Adrenal gland (tissue), 5 donors: ENCODE results near the gene SPRY1.

Experiments used
- POLR2A ChIP-seq, 2 donors: fragments of 450-650 bp; IDR thresholded peaks; one replicate each; pipeline ENCODE4 v1.6.1; 2017; ENCODE audit warnings: antibody characterized with exemption in 2 of 2, mild to moderate bottlenecking in 2 of 2, moderate library complexity in 1 of 2
- TF ChIP-seq, protein P1 (sequence below), 6 experiments: fragments of 450-650 bp in 4 of 6; fragments of 200-600 bp in 2 of 6; sonication (generic) in 1 of 6; IDR thresholded peaks; 1 replicate in 5 of 6; 2 replicates in 1 of 6; pipeline versions ENCODE4 v1.5.1 to v1.8.0; 2016 to 2021; ENCODE audit warnings: antibody characterized with exemption in 6 of 6, mild to moderate bottlenecking in 2 of 6, moderate library complexity in 1 of 6
- donor health status: DM: no; HTN: no; CAD: no.

DNA sequence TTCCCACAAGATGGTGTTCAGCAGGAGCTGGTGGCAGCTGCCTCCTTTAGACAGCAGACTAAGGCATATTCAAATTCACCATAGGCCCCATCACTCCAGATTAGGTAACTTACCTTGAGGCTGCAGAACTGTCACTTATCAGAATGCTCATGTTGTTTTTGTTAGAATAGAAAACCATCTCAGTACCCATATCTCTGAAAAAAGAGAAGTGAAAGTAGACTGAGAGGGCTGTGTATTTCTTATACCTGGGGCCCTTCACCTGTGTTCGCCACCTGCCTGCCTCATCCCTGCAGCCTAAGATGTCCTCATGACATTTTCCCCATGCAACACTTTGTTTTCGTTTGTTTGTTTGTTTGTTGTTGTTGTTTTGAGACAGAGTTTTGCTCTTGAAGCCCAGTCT lies 32.9 kb upstream of the SPRY1 start:
- TF ChIP-seq, protein P1, sequence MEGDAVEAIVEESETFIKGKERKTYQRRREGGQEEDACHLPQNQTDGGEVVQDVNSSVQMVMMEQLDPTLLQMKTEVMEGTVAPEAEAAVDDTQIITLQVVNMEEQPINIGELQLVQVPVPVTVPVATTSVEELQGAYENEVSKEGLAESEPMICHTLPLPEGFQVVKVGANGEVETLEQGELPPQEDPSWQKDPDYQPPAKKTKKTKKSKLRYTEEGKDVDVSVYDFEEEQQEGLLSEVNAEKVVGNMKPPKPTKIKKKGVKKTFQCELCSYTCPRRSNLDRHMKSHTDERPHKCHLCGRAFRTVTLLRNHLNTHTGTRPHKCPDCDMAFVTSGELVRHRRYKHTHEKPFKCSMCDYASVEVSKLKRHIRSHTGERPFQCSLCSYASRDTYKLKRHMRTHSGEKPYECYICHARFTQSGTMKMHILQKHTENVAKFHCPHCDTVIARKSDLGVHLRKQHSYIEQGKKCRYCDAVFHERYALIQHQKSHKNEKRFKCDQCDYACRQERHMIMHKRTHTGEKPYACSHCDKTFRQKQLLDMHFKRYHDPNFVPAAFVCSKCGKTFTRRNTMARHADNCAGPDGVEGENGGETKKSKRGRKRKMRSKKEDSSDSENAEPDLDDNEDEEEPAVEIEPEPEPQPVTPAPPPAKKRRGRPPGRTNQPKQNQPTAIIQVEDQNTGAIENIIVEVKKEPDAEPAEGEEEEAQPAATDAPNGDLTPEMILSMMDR (IDR thresholded peaks at IDR 0.05) = no peak
- no peak for TF ChIP-seq POLR2A (IDR thresholded peaks at IDR 0.05)
